GM19324 (cell line): Measurements from ENCODE around the gene GLYATL1B.

ENCODE experiments used
- ATAC-seq: cut with Tn5 transposase; IDR thresholded peaks from one replicate; pipeline ENCODE4 v1.9.1; 2021; ENCODE audit warnings: mild to moderate bottlenecking, moderate library complexity; ENCODE audit not compliant: unreplicated experiment, low FRiP score

Gene GLYATL1B

GRCh38 chr11:59142530-59143507 is 56.7 kb downstream of the GLYATL1B start, which contains the start of gene FAM111A:
FAM111A (plus strand) TSS chr11:59142856; CDS start chr11:59148873, 6,017 bp downstream.
- peak; percentile 85 for ATAC-seq

- no peak for ATAC-seq
Observed at GRCh38 chr11:59144096-59144495, 58.0 kb downstream of the GLYATL1B start.
